Fibroblast of pulmonary artery (primary cell): ENCODE results near the gene GSE1.

ENCODE experiments used
- DNase-seq: peaks from one replicate; pipeline ENCODE4 v3.0.0-alpha.2; 2010; ENCODE audit warnings: low read depth
- H3K4me3 ChIP-seq: replicated peaks from 2 replicates; pipeline ENCODE4 v1.5.1; 2011; ENCODE audit warnings: low read depth, mild to moderate bottlenecking, control low read depth, low read length, moderate library complexity
- CTCF ChIP-seq: IDR thresholded peaks from 2 replicates; pipeline ENCODE4 v1.5.1; 2011; ENCODE audit warnings: mild to moderate bottlenecking, control low read depth, low read length, inconsistent platforms; ENCODE audit errors: missing control alignments

GSE1 gene

GRCh38 chr16:85570735-85571562 lies 42.2 kb upstream of the GSE1 start:
- no peak for DNase-seq

GRCh38 chr16:85571563-85571812 lies 41.6 kb upstream of the GSE1 start:
- H3K4me3 ChIP-seq = no peak overlapping the region
- DNase-seq = no peak
- TF ChIP-seq CTCF = no peak

More at GRCh38 chr16:85570735-85571562, 42.2 kb upstream of the GSE1 start:
- H3K4me3 ChIP-seq = no peak overlapping the region
- TF ChIP-seq CTCF = no peak

GRCh38 chr16:85571813-85572619 lies 41.1 kb upstream of the GSE1 start:
- H3K4me3 ChIP-seq = no peak overlapping the region
- no peak for DNase-seq
- TF ChIP-seq CTCF = no peak

GRCh38 chr16:85573045-85573695 lies 40.0 kb upstream of the GSE1 start:
- TF ChIP-seq CTCF = no peak
- no peak overlapping the region for H3K4me3 ChIP-seq

GRCh38 chr16:85573696-85574641 lies 39.2 kb upstream of the GSE1 start:
- no peak for TF ChIP-seq CTCF
- DNase-seq = peak; percentile 85
- no peak overlapping the region for H3K4me3 ChIP-seq

More at GRCh38 chr16:85573045-85573695, 40.0 kb upstream of the GSE1 start:
- no peak for DNase-seq
